ENCODE measurements around the gene MEN1.

GRCh38 chr11:64804346-64805210 lies 5.8 kb downstream of the MEN1 start:
- TF ChIP-seq CTCF (IDR thresholded peaks at IDR 0.05) (no peak), POLR2A (IDR thresholded peaks at IDR 0.05) (no peak)

All from adrenal gland (tissue), 5 donors.